ENCODE data around the gene PAX7.

Gene PAX7

DNA sequence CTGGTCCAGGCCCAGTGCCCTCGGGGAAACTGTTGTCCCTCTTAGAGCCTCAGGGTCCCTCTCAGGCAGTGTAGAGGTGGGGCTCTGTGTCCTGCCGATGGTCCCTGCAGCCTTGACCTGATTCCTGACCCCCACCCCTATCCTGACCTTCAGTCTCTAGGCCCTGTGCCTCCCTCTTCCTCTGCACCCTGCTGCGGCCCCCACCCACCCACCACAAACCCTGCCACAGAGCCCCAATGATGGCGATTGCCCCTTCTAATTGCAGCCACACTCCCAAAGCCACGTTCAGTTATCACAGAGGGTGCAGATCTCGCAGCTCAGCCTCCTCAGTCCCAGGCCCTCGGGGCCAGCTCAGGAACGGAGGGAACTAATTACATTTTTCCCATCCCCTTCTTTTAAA is 99.7 kb downstream of the PAX7 start:
- TF ChIP-seq SPI1 (IDR thresholded peaks at IDR 0.05; ENCODE audit: borderline replicate concordance, low read depth), result no peak
- TF ChIP-seq, protein P1, sequence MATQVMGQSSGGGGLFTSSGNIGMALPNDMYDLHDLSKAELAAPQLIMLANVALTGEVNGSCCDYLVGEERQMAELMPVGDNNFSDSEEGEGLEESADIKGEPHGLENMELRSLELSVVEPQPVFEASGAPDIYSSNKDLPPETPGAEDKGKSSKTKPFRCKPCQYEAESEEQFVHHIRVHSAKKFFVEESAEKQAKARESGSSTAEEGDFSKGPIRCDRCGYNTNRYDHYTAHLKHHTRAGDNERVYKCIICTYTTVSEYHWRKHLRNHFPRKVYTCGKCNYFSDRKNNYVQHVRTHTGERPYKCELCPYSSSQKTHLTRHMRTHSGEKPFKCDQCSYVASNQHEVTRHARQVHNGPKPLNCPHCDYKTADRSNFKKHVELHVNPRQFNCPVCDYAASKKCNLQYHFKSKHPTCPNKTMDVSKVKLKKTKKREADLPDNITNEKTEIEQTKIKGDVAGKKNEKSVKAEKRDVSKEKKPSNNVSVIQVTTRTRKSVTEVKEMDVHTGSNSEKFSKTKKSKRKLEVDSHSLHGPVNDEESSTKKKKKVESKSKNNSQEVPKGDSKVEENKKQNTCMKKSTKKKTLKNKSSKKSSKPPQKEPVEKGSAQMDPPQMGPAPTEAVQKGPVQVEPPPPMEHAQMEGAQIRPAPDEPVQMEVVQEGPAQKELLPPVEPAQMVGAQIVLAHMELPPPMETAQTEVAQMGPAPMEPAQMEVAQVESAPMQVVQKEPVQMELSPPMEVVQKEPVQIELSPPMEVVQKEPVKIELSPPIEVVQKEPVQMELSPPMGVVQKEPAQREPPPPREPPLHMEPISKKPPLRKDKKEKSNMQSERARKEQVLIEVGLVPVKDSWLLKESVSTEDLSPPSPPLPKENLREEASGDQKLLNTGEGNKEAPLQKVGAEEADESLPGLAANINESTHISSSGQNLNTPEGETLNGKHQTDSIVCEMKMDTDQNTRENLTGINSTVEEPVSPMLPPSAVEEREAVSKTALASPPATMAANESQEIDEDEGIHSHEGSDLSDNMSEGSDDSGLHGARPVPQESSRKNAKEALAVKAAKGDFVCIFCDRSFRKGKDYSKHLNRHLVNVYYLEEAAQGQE (IDR thresholded peaks at IDR 0.05; ENCODE audit: insufficient replicate concordance, low read depth), result no peak
- TF ChIP-seq POLR2AphosphoS5 (IDR thresholded peaks at IDR 0.05; ENCODE audit: low read depth), result no peak
- TF ChIP-seq, protein P2, sequence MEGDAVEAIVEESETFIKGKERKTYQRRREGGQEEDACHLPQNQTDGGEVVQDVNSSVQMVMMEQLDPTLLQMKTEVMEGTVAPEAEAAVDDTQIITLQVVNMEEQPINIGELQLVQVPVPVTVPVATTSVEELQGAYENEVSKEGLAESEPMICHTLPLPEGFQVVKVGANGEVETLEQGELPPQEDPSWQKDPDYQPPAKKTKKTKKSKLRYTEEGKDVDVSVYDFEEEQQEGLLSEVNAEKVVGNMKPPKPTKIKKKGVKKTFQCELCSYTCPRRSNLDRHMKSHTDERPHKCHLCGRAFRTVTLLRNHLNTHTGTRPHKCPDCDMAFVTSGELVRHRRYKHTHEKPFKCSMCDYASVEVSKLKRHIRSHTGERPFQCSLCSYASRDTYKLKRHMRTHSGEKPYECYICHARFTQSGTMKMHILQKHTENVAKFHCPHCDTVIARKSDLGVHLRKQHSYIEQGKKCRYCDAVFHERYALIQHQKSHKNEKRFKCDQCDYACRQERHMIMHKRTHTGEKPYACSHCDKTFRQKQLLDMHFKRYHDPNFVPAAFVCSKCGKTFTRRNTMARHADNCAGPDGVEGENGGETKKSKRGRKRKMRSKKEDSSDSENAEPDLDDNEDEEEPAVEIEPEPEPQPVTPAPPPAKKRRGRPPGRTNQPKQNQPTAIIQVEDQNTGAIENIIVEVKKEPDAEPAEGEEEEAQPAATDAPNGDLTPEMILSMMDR (IDR thresholded peaks at IDR 0.05; ENCODE audit: insufficient read depth, low read length), result no peak
- no peak for TF ChIP-seq GABPA (IDR thresholded peaks at IDR 0.05; ENCODE audit: low read depth)
- H3K27ac ChIP-seq (replicated peaks), result no peak overlapping the region
- no peak for DNase-seq (ENCODE audit: low read depth in 1 of 2, low spot score in 1 of 2)
- no peaks in the 10 kb centered on the region for H3K27me3 ChIP-seq (ENCODE audit: insufficient read depth, poor library complexity, severe bottlenecking)
- H3K4me3 ChIP-seq (replicated peaks; ENCODE audit: insufficient read depth, low read length), result no peak overlapping the region

DNA sequence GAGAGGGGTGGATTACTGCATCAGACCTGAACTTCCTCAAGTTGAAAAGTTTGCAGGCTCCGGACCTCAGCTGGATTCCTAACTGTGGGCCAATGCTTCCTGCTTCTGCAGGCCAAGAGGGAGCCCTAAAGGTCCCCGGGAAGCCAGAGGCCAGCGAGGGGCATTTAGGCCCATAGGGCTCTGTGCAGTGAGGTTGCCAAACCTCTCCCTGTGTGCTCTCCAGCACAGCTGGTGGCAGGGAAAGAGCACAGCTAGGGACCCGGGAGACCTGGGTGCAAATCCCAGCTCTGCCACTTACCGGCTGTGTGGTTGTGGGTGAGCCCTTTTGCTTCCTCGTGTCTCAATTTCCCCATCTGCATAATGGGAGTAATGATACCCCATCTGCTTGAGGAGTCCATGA is 100.5 kb downstream of the PAX7 start:
- DNase-seq (ENCODE audit: low read depth in 1 of 2, low spot score in 1 of 2), result no peak
- no peak overlapping the region for H3K4me3 ChIP-seq (replicated peaks; ENCODE audit: insufficient read depth, low read length)
- no peaks in the 10 kb centered on the region for H3K27me3 ChIP-seq (ENCODE audit: insufficient read depth, poor library complexity, severe bottlenecking)
- TF ChIP-seq, protein P2 (IDR thresholded peaks at IDR 0.05; ENCODE audit: insufficient read depth, low read length), result no peak
- TF ChIP-seq GABPA (IDR thresholded peaks at IDR 0.05; ENCODE audit: low read depth) (no peak), SPI1 (IDR thresholded peaks at IDR 0.05; ENCODE audit: borderline replicate concordance, low read depth) (no peak), POLR2AphosphoS5 (IDR thresholded peaks at IDR 0.05; ENCODE audit: low read depth) (no peak)
- TF ChIP-seq, protein P1 (IDR thresholded peaks at IDR 0.05; ENCODE audit: insufficient replicate concordance, low read depth), result no peak
- H3K27ac ChIP-seq (replicated peaks), result no peak overlapping the region

DNA sequence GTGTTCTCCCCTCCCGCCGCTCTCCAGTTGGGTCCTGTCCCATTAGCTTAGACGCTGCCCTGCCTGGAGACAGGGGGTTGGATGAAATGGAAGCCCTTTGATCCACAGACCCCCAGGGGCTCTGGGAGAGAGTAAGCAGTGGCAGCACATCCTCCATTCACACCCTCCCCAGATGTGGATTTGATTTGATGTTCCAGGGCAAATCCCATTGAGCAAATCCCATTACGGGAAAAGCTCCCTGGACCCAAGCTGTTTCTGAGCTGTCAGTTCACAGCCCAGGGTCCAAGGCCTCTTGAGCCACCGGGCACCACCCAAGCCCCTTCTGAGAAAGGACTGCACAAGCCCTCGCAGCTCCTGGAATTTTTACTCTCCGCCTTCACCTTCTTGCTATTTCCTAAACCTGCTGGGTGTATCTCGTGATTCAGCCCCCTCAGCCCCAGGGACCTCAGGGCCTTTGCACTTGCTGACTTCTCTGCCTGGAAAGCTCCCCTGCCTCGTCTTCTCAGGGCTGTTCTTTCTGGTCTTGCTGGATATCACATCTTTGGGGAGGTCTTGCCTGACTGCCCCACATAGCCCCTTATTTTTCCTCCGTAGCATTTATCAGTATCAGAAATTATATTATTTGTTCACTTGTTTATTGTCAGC is 101.1 kb downstream of the PAX7 start:
- no peak overlapping the region for H3K27ac ChIP-seq (replicated peaks)
- H3K4me3 ChIP-seq (replicated peaks; ENCODE audit: insufficient read depth, low read length), result no peak overlapping the region
- no peak for DNase-seq (ENCODE audit: low read depth in 1 of 2, low spot score in 1 of 2)
- H3K27me3 ChIP-seq (ENCODE audit: insufficient read depth, poor library complexity, severe bottlenecking), result no peaks in the 10 kb centered on the region
- TF ChIP-seq SPI1 (IDR thresholded peaks at IDR 0.05; ENCODE audit: borderline replicate concordance, low read depth) (no peak), POLR2AphosphoS5 (IDR thresholded peaks at IDR 0.05; ENCODE audit: low read depth) (no peak), GABPA (IDR thresholded peaks at IDR 0.05; ENCODE audit: low read depth) (no peak)
- TF ChIP-seq, protein P2 (IDR thresholded peaks at IDR 0.05; ENCODE audit: insufficient read depth, low read length), result no peak
- TF ChIP-seq, protein P1 (IDR thresholded peaks at IDR 0.05; ENCODE audit: insufficient replicate concordance, low read depth), result no peak

Data from HL-60 (cell line).